Esophagus squamous epithelium (tissue), 5 donors: ENCODE measurements around the gene WDR33. TPM values are rescaled to one million over a fixed set of nuclear protein-coding genes. Genes with fewer than 3 reads are reported as not detected.

Experiments used
- DNase-seq: peaks from one replicate; lab custom pipeline; 2025; lab: John Stamatoyannopoulos, UW
- H3K27ac ChIP-seq, 4 donors: fragments of 200-600 bp; sonication (generic); one replicate each; pipeline ENCODE4 v1.5.1; 2016 to 2019; ENCODE audit warnings: mild to moderate bottlenecking in 1 of 4
- H3K27me3 ChIP-seq, 4 donors: fragments of 200-600 bp; sonication (generic); 1 replicate in 3 of 4; 2 replicates in 1 of 4; pipeline versions ENCODE4 v1.5.1 to v1.6.0; 2017 to 2021; ENCODE audit warnings: antibody characterized with exemption in 1 of 4
- H3K36me3 ChIP-seq, 3 donors: fragments of 200-600 bp; sonication (generic); one replicate each; pipeline ENCODE4 v1.5.1; 2016 to 2019
- H3K4me1 ChIP-seq, 3 donors: fragments of 200-600 bp; sonication (generic); one replicate each; pipeline ENCODE4 v1.5.1; 2017 to 2019
- H3K4me3 ChIP-seq, 4 donors: fragments of 200-600 bp; sonication (generic); 1 replicate in 3 of 4; 2 replicates in 1 of 4; pipeline ENCODE4 v1.5.1; 2016 to 2019; ENCODE audit warnings: mild to moderate bottlenecking in 2 of 4, moderate library complexity in 1 of 4
- H3K9me3 ChIP-seq, 3 donors: fragments of 200-600 bp; sonication (generic); one replicate each; pipeline ENCODE4 v1.5.1; 2016 to 2019
- CTCF ChIP-seq, 6 experiments: fragments of 450-650 bp in 4 of 6; fragments of 200-600 bp in 2 of 6; sonication (generic) in 2 of 6; IDR thresholded peaks; one replicate each; pipeline ENCODE4 v1.5.1; 2016 to 2019; ENCODE audit warnings: antibody characterized with exemption in 6 of 6, mild to moderate bottlenecking in 4 of 6, moderate library complexity in 4 of 6
- POLR2A ChIP-seq, 4 donors: fragments of 450-650 bp; IDR thresholded peaks; one replicate each; pipeline ENCODE4 v1.6.1; 2017; ENCODE audit warnings: antibody characterized with exemption in 4 of 4, mild to moderate bottlenecking in 4 of 4, moderate library complexity in 3 of 4
- WGBS, 2 donors: methylation state at CpG; one replicate each; pipeline ENCODE4 v1.1.5; 2018; 5-methylcytosine and 5-hydroxymethylcytosine counted together
- intact Hi-C: fragments of 100-400 bp; cut with DNase I; formaldehyde crosslinking; loops from one replicate; pipeline ENCODE4 v1.15.0; 2022
- total RNA-seq, 4 donors: library from RNA; depleted of rRNA; stranded (reverse); fragments of >200 nt; gene quantifications; one replicate each; pipeline ENCODE4 v1.1.0, GENCODE V29; 2016
- donor health status: DM: yes; HTN: yes; CAD: no.

WDR33 gene
- total RNA-seq, 4 donors from 2014 or later, result 15.6 to 41.8 (median 26.0) TPM

GRCh38 chr2:127715778-127716449, 95.1 kb downstream of the WDR33 start:
- intact Hi-C loops, result no loop called here
- H3K27ac ChIP-seq, result no peak overlapping the region
- peaks cover 10 to 90% (median 16%) of the 10 kb centered on the region in 3 donors for H3K36me3 ChIP-seq

GRCh38 chr2:127713562-127713961, 97.4 kb downstream of the WDR33 start:
- intact Hi-C loops, result no loop called here
- 86 to 93% methylated on average over 15 to 22 of the region's 25 CpGs for WGBS, 2 donors
- no peak for DNase-seq

More at GRCh38 chr2:127715778-127716449, 95.1 kb downstream of the WDR33 start:
- H3K9me3 ChIP-seq, result no peaks in the 10 kb centered on the region
- no peak overlapping the region for H3K4me3 ChIP-seq
- DNase-seq, result no peak
- WGBS, 2 donors, result 88 to 89% methylated on average over 14 of the region's 14 CpGs
- H3K4me1 ChIP-seq, result no peaks in the 10 kb centered on the region
- TF ChIP-seq CTCF (IDR thresholded peaks at IDR 0.05) (no peak), POLR2A (IDR thresholded peaks at IDR 0.05) (no peak)
- H3K27me3 ChIP-seq, result no peaks in the 10 kb centered on the region

GRCh38 chr2:127712999-127713398, 98.0 kb downstream of the WDR33 start:
- Histone ChIP-seq H3K9me3 (no peaks in the 10 kb centered on the region), H3K4me1 (peaks cover 0 to 10% (median 7%) of the 10 kb centered on the region in 3 donors), H3K36me3 (peaks cover 17 to 90% (median 21%) of the 10 kb centered on the region in 3 donors), H3K27me3 (no peaks in the 10 kb centered on the region), H3K4me3 (no peak overlapping the region), H3K27ac (no peak overlapping the region)
- TF ChIP-seq CTCF (IDR thresholded peaks at IDR 0.05) (no peak), POLR2A (IDR thresholded peaks at IDR 0.05) (no peak)
- WGBS, 2 donors, result 80 to 88% methylated on average over 2 of the region's 2 CpGs
- no peak for DNase-seq
- intact Hi-C loops, result no loop called here

More at GRCh38 chr2:127713562-127713961, 97.4 kb downstream of the WDR33 start:
- Histone ChIP-seq H3K27ac (no peak overlapping the region), H3K9me3 (no peaks in the 10 kb centered on the region), H3K4me1 (peaks cover 0 to 4% (median 1%) of the 10 kb centered on the region in 3 donors), H3K4me3 (no peak overlapping the region), H3K27me3 (no peaks in the 10 kb centered on the region), H3K36me3 (peaks cover 11 to 90% (median 16%) of the 10 kb centered on the region in 3 donors)
- no peak for TF ChIP-seq POLR2A (IDR thresholded peaks at IDR 0.05)
- TF ChIP-seq CTCF (IDR thresholded peaks at IDR 0.05), result no peak

- Histone ChIP-seq H3K36me3 (peaks cover 21 to 81% (median 25%) of the 10 kb centered on the region in 3 donors), H3K4me3 (no peak overlapping the region), H3K27ac (no peak overlapping the region), H3K4me1 (peaks cover 6 to 31% (median 13%) of the 10 kb centered on the region in 3 donors), H3K27me3 (no peaks in the 10 kb centered on the region), H3K9me3 (no peaks in the 10 kb centered on the region)
- TF ChIP-seq CTCF (IDR thresholded peaks at IDR 0.05) (no peak), POLR2A (IDR thresholded peaks at IDR 0.05) (no peak)
- 93% methylated on average over 11 to 13 of the region's 13 CpGs for WGBS, 2 donors
- no peak for DNase-seq
- intact Hi-C loops, result no loop called here
Measured at GRCh38 chr2:127709336-127709735, 101.6 kb downstream of the WDR33 start.

GRCh38 chr2:127707890-127708648, 102.9 kb downstream of the WDR33 start:
- intact Hi-C loops, result no loop called here
- Histone ChIP-seq H3K4me1 (peaks cover 6 to 44% (median 22%) of the 10 kb centered on the region in 3 donors), H3K4me3 (no peak overlapping the region), H3K36me3 (peaks cover 20 to 76% (median 21%) of the 10 kb centered on the region in 3 donors), H3K9me3 (no peaks in the 10 kb centered on the region), H3K27me3 (no peaks in the 10 kb centered on the region), H3K27ac (peak overlapping the region in 2 of 4 donors; percentile 16 to 18)
- 42 to 62% methylated on average over 5 to 6 of the region's 9 CpGs for WGBS, 2 donors
- DNase-seq, result no peak
- no peak for TF ChIP-seq POLR2A (IDR thresholded peaks at IDR 0.05)
- no peak for TF ChIP-seq CTCF (IDR thresholded peaks at IDR 0.05)
